GM12878 (cell line): ENCODE data around the gene SMIM27.

Source experiments
- CBX5 ChIP-seq: sonication (generic); IDR thresholded peaks from 2 replicates; pipeline ENCODE4 v1.6.1; 2016; ENCODE audit warnings: low read depth, moderate library complexity, mild to moderate bottlenecking, inconsistent platforms
- POLR2AphosphoS2 ChIP-seq: IDR thresholded peaks from 2 replicates; pipeline ENCODE4 v1.6.1; 2011; ENCODE audit warnings: low read depth, mild to moderate bottlenecking, low read length, improper control_type of control experiment, moderate library complexity

DNA sequence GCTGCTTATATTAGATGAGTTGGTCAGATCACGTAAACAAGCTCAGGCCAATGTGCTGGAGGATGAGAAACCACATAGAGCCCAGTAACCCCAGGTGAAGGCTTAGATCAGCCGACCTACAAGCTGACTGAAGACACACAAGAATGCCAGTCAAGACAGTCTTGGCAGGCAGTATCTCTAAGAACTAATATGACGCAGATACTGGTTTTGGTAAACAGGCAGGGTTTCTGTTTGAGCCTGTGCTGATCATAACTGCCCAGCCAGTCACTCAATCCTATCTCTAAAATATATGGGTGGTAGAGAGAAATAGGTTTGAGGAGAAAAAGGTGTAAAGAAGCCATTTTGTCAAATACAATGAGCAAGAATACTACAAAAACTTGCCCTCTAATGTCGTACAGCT, 18.3 kb upstream of the SMIM27 start:
- TF ChIP-seq POLR2AphosphoS2 (no peak), CBX5 (no peak)
